ENCODE measurements around the gene CYSTM1.

- TF ChIP-seq CTCF (conservative IDR thresholded peaks at IDR 0.05; ENCODE audit: low read depth, low read length) (no peak), EZH2phosphoT487 (IDR thresholded peaks at IDR 0.05; ENCODE audit: borderline replicate concordance, low read length) (no peak)
Observed at GRCh38 chr5:140219068-140219991, 44.3 kb downstream of the CYSTM1 start.
